RPMI7951 (cell line): ENCODE measurements around the gene GRB10. TPM values are rescaled to one million over a fixed set of nuclear protein-coding genes. Genes with fewer than 3 reads are reported as not detected.
A peak's percentile ranks its signal among the peaks of the same experiment; 100 is the strongest.
"Not testable (repeated sequence)": the region's sequence is repeated elsewhere in the genome, so short reads cannot be mapped to it uniquely, and the experiment has no call there.

Experiments used
- DNase-seq: peaks from one replicate; pipeline ENCODE4 v3.0.0-alpha.2; 2012; ENCODE audit warnings: low read depth
- total RNA-seq: library from RNA; depleted of rRNA; stranded (reverse); fragments of >200 nt; shearing (Covaris generic); gene quantifications from 2 replicates; pipeline ENCODE4 v1.2.3, GENCODE V29; 2014

Gene GRB10
- total RNA-seq, 1 experiment from 2014 or later: 51.7 TPM

GRCh38 chr7:50584793-50585408 is 197.8 kb downstream of the GRB10 start:
- DNase-seq: peak; percentile 84

- DNase-seq: no peak
Observed at GRCh38 chr7:50584386-50584785, 198.3 kb downstream of the GRB10 start.

- not testable (repeated sequence) for DNase-seq
Observed at GRCh38 chr7:50583295-50583694, 199.4 kb downstream of the GRB10 start.

GRCh38 chr7:50582271-50582670 is 200.4 kb downstream of the GRB10 start:
- DNase-seq: not testable (repeated sequence)

- peak; percentile 74 for DNase-seq
Observed at GRCh38 chr7:50580666-50581065, 202.0 kb downstream of the GRB10 start.

- no peak for DNase-seq
Observed at GRCh38 chr7:50580057-50580456, 202.6 kb downstream of the GRB10 start.

GRCh38 chr7:50578105-50578504 is 204.6 kb downstream of the GRB10 start:
- not testable (repeated sequence) for DNase-seq

- DNase-seq: no peak
Observed at GRCh38 chr7:50577569-50577968, 205.1 kb downstream of the GRB10 start.

GRCh38 chr7:50576388-50576787 is 206.3 kb downstream of the GRB10 start:
- not testable (repeated sequence) for DNase-seq

- no peak for DNase-seq
Observed at GRCh38 chr7:50567715-50568261, 214.9 kb downstream of the GRB10 start.

- no peak for DNase-seq
Observed at GRCh38 chr7:50565977-50566376, 216.7 kb downstream of the GRB10 start.

- DNase-seq: no peak
Observed at GRCh38 chr7:50565559-50565916, 217.2 kb downstream of the GRB10 start.

GRCh38 chr7:50564640-50565558 is 217.8 kb downstream of the GRB10 start, which contains the start of gene DDC:
Gene DDC, minus strand, starts transcription at chr7:50565405. Its CDS starts 21,320 bp downstream, at chr7:50544085.
- no peak for DNase-seq

GRCh38 chr7:50564171-50564570 is 218.5 kb downstream of the GRB10 start:
- no peak for DNase-seq

- no peak for DNase-seq
Observed at GRCh38 chr7:50562136-50562535, 220.6 kb downstream of the GRB10 start.

GRCh38 chr7:50560865-50561351 is 221.8 kb downstream of the GRB10 start:
- peak; percentile 30 for DNase-seq

- DNase-seq: no peak
Observed at GRCh38 chr7:50559881-50560280, 222.8 kb downstream of the GRB10 start.

GRCh38 chr7:50558294-50559053 is 224.2 kb downstream of the GRB10 start:
- no peak for DNase-seq

GRCh38 chr7:50557099-50557498 is 225.6 kb downstream of the GRB10 start:
- no peak for DNase-seq

GRCh38 chr7:50556247-50556991 is 226.3 kb downstream of the GRB10 start:
- no peak for DNase-seq

- DNase-seq: no peak
Observed at GRCh38 chr7:50555594-50556140, 227.0 kb downstream of the GRB10 start.
